ENCODE data around the gene FAM90A1. TPM values are rescaled to one million over a fixed set of nuclear protein-coding genes. Genes with fewer than 3 reads are reported as not detected.
"Not testable (repeated sequence)": the region's sequence is repeated elsewhere in the genome, so short reads cannot be mapped to it uniquely, and the experiment has no call there.

Gene FAM90A1
- total RNA-seq, 1 experiment from 2014 or later = 2.6 TPM

GRCh38 chr12:8241917-8242621 is 14.7 kb upstream of the FAM90A1 start:
- DNase-seq; H3K27me3 ChIP-seq (ENCODE audit: control insufficient read depth, insufficient read depth, low read length); H3K36me3 ChIP-seq (replicated peaks; ENCODE audit: control insufficient read depth, insufficient read depth, low read length): not testable (repeated sequence)
- peak overlapping the region; percentile 62 for H3K4me3 ChIP-seq (ENCODE audit: insufficient read depth, low read depth, low read length)

DNA sequence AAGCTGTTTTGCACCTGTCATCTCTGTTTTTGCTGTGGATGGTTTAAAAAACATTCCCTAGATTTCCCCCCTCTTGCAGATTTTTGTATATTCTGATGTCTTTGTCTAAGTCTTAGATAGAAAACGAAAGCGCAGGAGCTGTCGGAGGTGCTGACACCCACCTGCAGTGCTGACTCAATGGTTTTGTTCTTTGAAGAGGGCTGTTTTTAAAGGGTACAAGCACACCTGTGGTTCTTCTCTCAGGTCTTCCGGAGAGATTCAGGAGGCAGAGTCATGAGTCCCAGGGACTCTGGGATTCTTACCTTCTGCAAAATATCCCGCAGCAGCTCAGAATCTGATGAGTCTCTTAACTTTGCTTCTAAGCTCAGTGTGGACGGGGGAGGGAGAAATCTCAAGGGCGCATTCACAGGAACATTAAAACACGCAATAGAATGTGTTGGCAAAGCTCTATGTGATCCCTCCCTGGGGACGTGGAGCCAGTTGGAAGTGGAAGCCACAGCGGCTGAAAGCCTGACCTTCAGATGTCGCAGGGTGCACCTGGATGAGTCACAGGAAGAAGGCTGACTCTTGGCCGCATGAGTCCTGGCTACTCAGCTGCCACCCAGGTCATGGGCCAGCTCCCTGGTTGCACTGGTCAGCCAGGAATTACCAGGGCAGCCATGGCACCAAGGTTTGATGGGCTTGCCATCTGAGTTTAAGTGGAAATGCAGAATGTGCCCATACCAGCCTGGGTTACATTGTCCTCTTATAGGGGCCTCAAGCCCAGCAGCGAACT is 13.1 kb upstream of the FAM90A1 start:
- DNase-seq; H3K36me3 ChIP-seq (replicated peaks; ENCODE audit: control insufficient read depth, insufficient read depth, low read length); H3K27me3 ChIP-seq (ENCODE audit: control insufficient read depth, insufficient read depth, low read length); H3K4me3 ChIP-seq (ENCODE audit: insufficient read depth, low read depth, low read length): not testable (repeated sequence)

- H3K27me3 ChIP-seq (ENCODE audit: control insufficient read depth, insufficient read depth, low read length); DNase-seq; H3K36me3 ChIP-seq (replicated peaks; ENCODE audit: control insufficient read depth, insufficient read depth, low read length); H3K4me3 ChIP-seq (ENCODE audit: insufficient read depth, low read depth, low read length): not testable (repeated sequence)
Observed at GRCh38 chr12:8237031-8237430, 9.6 kb upstream of the FAM90A1 start.

- H3K4me3 ChIP-seq (ENCODE audit: insufficient read depth, low read depth, low read length); H3K27me3 ChIP-seq (ENCODE audit: control insufficient read depth, insufficient read depth, low read length); DNase-seq; H3K36me3 ChIP-seq (replicated peaks; ENCODE audit: control insufficient read depth, insufficient read depth, low read length): not testable (repeated sequence)
Observed at GRCh38 chr12:8235316-8236157, 8.1 kb upstream of the FAM90A1 start.

GRCh38 chr12:8234746-8235145 is 7.3 kb upstream of the FAM90A1 start:
- H3K27me3 ChIP-seq (ENCODE audit: control insufficient read depth, insufficient read depth, low read length); DNase-seq: not testable (repeated sequence)

GRCh38 chr12:8233935-8234495 is 6.6 kb upstream of the FAM90A1 start:
- DNase-seq = peak; percentile 16
- not testable (repeated sequence) for H3K4me3 ChIP-seq (ENCODE audit: insufficient read depth, low read depth, low read length); H3K27me3 ChIP-seq (ENCODE audit: control insufficient read depth, insufficient read depth, low read length); H3K36me3 ChIP-seq (replicated peaks; ENCODE audit: control insufficient read depth, insufficient read depth, low read length)

More at GRCh38 chr12:8234746-8235145, 7.3 kb upstream of the FAM90A1 start:
- not testable (repeated sequence) for H3K4me3 ChIP-seq (ENCODE audit: insufficient read depth, low read depth, low read length); H3K36me3 ChIP-seq (replicated peaks; ENCODE audit: control insufficient read depth, insufficient read depth, low read length)

- not testable (repeated sequence) for H3K36me3 ChIP-seq (replicated peaks; ENCODE audit: control insufficient read depth, insufficient read depth, low read length); H3K27me3 ChIP-seq (ENCODE audit: control insufficient read depth, insufficient read depth, low read length); H3K4me3 ChIP-seq (ENCODE audit: insufficient read depth, low read depth, low read length); DNase-seq
Observed at GRCh38 chr12:8233300-8233855, 6.0 kb upstream of the FAM90A1 start.

GRCh38 chr12:8231666-8232608 is 4.5 kb upstream of the FAM90A1 start:
- H3K36me3 ChIP-seq (replicated peaks; ENCODE audit: control insufficient read depth, insufficient read depth, low read length); H3K27me3 ChIP-seq (ENCODE audit: control insufficient read depth, insufficient read depth, low read length); DNase-seq; H3K4me3 ChIP-seq (ENCODE audit: insufficient read depth, low read depth, low read length): not testable (repeated sequence)

- H3K27me3 ChIP-seq (ENCODE audit: control insufficient read depth, insufficient read depth, low read length); H3K4me3 ChIP-seq (ENCODE audit: insufficient read depth, low read depth, low read length); H3K36me3 ChIP-seq (replicated peaks; ENCODE audit: control insufficient read depth, insufficient read depth, low read length); DNase-seq: not testable (repeated sequence)
Observed at GRCh38 chr12:8231049-8231448, 3.6 kb upstream of the FAM90A1 start.

DNA sequence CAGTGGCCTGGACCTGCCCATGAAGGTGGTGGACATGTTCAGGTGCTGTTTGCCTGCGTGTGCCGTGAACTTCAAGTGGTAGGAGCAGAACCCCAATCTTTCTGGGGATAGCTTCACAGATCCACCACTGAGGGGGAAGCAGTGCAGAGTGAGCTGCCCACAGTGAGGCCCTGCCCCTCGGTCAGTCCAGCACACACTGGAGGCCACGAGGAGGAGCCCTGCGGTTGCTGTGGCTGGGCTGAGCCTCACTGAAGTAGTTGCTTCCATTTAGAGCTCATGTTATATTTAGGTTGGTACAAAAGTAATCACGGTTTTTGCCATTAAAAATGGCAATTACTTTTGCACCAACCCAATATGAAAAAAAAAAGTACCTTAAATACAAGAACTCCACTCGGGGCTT is 2.1 kb upstream of the FAM90A1 start:
- not testable (repeated sequence) for H3K36me3 ChIP-seq (replicated peaks; ENCODE audit: control insufficient read depth, insufficient read depth, low read length); H3K27me3 ChIP-seq (ENCODE audit: control insufficient read depth, insufficient read depth, low read length); DNase-seq; H3K4me3 ChIP-seq (ENCODE audit: insufficient read depth, low read depth, low read length)

GRCh38 chr12:8228607-8229006 is 1.2 kb upstream of the FAM90A1 start:
- H3K4me3 ChIP-seq (ENCODE audit: insufficient read depth, low read depth, low read length); H3K36me3 ChIP-seq (replicated peaks; ENCODE audit: control insufficient read depth, insufficient read depth, low read length); DNase-seq; H3K27me3 ChIP-seq (ENCODE audit: control insufficient read depth, insufficient read depth, low read length): not testable (repeated sequence)

DNA sequence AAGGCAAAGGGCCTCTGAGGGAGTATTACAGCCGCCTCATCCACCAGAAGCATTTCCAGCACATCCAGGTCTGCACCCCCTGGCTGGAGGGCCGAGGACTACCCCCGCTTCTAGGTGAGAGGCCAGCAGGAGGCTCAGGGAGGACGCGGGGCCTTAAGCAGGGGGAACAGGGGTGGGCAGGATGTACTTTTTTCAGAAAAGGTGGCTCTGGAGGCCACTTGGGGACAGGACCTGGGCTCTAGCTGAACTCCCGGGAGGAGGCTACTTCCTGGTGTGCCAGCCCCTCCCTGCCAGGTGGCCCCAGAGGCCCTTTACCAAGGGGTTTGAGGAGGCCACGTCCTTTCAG is 287 bp upstream of the FAM90A1 start:
- H3K4me3 ChIP-seq (ENCODE audit: insufficient read depth, low read depth, low read length) = peak overlapping the region; percentile 32; the same call in 1 of the 2 replicates
- not testable (repeated sequence) for H3K36me3 ChIP-seq (replicated peaks; ENCODE audit: control insufficient read depth, insufficient read depth, low read length); DNase-seq; H3K27me3 ChIP-seq (ENCODE audit: control insufficient read depth, insufficient read depth, low read length)

GRCh38 chr12:8226355-8226754 is 1.1 kb downstream of the FAM90A1 start:
- Histone ChIP-seq H3K36me3 (replicated peaks; ENCODE audit: control insufficient read depth, insufficient read depth, low read length) (no peaks in the 10 kb centered on the region), H3K27me3 (ENCODE audit: control insufficient read depth, insufficient read depth, low read length) (no peaks in the 10 kb centered on the region), H3K4me3 (ENCODE audit: insufficient read depth, low read depth, low read length) (no peak overlapping the region)
- no peak for DNase-seq

Data from H7 (cell line).